NB4 (cell line): Measurements from ENCODE around the gene OR2A2.

Experiments
- DNase-seq: peaks from one replicate; pipeline ENCODE4 v3.0.0; 2010; ENCODE audit warnings: low read depth
- H3K4me3 ChIP-seq: one replicate; pipeline ENCODE4 v1.5.1; 2011; ENCODE audit warnings: mild to moderate bottlenecking, low read depth, low read length, moderate library complexity
- CTCF ChIP-seq: IDR thresholded peaks from one replicate; pipeline ENCODE4 v1.5.1; 2012; ENCODE audit warnings: low read depth, low read length
- MAX ChIP-seq: IDR thresholded peaks from 2 replicates; pipeline ENCODE4 v1.6.1; 2011; ENCODE audit warnings: low read depth, low read length
- MYC ChIP-seq: IDR thresholded peaks from 2 replicates; pipeline ENCODE4 v1.6.1; 2011; ENCODE audit warnings: low read depth, low read length
- POLR2A ChIP-seq: IDR thresholded peaks from 2 replicates; pipeline ENCODE4 v1.6.1; 2011; ENCODE audit warnings: mild to moderate bottlenecking; ENCODE audit not compliant: insufficient read length; ENCODE audit errors: extremely low read depth

Gene OR2A2

DNA sequence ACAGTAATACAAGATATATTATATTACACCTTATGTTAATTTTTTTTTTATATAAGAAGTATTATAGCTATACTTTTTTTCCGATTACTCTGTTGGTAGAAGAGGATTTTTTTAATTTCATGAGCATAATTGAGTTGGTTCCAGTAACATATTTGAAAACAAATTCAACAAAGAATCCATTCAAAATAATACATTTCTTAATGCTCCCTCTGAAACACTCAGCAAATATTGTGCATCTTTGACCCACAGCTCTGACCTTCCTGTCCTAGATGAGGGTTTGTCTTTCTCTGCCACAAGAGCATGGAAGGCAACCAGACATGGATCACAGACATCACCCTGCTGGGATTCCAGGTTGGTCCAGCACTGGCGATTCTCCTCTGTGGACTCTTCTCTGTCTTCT is at the start of gene OR2A2:
TSS of gene OR2A2 (plus strand) at position 301 of the 400 bp plus-strand sequence. CDS start at position 301, 0 bp downstream.
- DNase-seq = no peak
- TF ChIP-seq MAX (no peak), POLR2A (no peak), CTCF (no peak)
- no peak within 1 kb of the TSS for H3K4me3 ChIP-seq

- peak; percentile 18 for DNase-seq
- H3K4me3 ChIP-seq = no peak overlapping the region
- peak; percentile 50 for TF ChIP-seq CTCF
- no peak for TF ChIP-seq POLR2A
These were observed 45.7 kb upstream of the OR2A2 start for GRCh38 chr7:144063710-144064109.

GRCh38 chr7:144069511-144069910 is 39.9 kb upstream of the OR2A2 start, which contains the start of gene OR2A25:
Gene OR2A25, plus strand, starts transcription at chr7:144069811. Its CDS starts 4,409 bp downstream, at chr7:144074220.
- no peak for DNase-seq
- TF ChIP-seq CTCF = no peak
- no peak for TF ChIP-seq MYC
- no peak for TF ChIP-seq MAX
- no peak for TF ChIP-seq POLR2A
- no peak within 1 kb of the TSS for H3K4me3 ChIP-seq

GRCh38 chr7:144069953-144070352 is 39.4 kb upstream of the OR2A2 start:
- DNase-seq = no peak
- no peak overlapping the region for H3K4me3 ChIP-seq
- TF ChIP-seq MAX = no peak
- no peak for TF ChIP-seq MYC
- no peak for TF ChIP-seq POLR2A
- no peak for TF ChIP-seq CTCF

DNA sequence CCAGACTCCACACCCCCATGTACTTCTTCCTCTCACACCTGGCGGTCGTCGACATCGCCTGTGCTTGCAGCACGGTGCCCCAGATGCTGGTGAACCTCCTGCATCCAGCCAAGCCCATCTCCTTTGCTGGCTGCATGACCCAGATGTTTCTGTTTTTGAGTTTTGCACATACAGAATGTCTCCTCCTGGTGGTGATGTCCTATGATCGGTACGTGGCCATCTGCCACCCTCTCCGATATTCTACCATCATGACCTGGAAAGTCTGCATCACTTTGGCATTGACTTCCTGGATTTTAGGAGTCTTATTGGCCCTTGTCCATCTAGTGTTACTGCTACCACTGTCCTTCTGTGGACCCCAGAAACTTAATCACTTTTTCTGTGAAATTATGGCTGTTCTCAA is 35.0 kb upstream of the OR2A2 start:
- H3K4me3 ChIP-seq = no peak overlapping the region
- peak; percentile 8 for TF ChIP-seq CTCF
- no peak for TF ChIP-seq MYC
- DNase-seq = no peak

DNA sequence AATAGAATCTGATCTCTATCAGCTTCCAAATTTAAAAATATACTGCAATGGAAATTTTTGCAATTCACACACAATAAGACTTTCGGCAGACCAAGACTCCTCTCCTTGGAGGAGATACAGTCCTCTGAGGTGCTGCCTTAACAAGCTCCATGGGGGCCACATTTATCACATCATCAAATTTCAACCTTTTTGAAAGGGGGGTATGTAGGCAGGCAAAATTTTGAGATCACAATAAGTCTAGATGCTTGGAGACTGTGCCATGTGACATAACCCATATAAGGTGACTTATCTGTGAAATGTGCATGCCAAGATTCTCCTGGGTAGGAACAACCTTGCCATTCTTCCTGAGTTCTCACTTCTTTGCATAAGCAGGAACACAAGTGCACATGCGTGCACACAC is 23.4 kb upstream of the OR2A2 start, which contains the start of gene OR2A12:
TSS of gene OR2A12 (plus strand) at position 301 of the 400 bp plus-strand sequence. CDS start 8,830 bp downstream, outside the sequence.
- TF ChIP-seq MAX (no peak), CTCF (no peak), POLR2A (no peak), MYC (no peak)
- H3K4me3 ChIP-seq = no peak within 1 kb of the TSS

More for the DNA sequence above, 23.4 kb upstream of the OR2A2 start, which contains the start of gene OR2A12:
- DNase-seq = no peak
